GM10847 (cell line): Measurements from ENCODE around the gene DCC.

Experiments used
- POLR2A ChIP-seq: IDR thresholded peaks from 2 replicates; pipeline ENCODE4 v1.6.1; 2011; ENCODE audit not compliant: insufficient read length; ENCODE audit errors: extremely low read depth

The DCC gene

DNA sequence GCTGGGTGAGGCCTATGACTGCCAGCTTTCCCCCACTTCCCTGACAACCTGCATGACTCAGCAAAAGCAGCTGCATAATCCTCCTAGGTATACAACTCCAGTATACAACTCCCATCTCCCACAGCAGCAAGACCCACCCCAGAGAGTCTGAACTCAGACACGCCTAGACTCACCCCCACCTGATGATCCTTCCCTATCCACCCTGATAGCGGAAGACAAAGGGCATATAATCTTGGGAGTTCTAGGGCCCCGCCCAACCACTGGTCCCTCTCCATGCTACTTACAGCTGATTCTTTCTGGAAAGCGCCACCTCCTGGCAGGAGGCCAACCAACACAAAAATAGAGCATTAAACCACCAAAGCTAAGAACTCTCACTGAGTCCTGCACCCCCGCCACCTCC is 296.5 kb downstream of the DCC start:
- no peak for TF ChIP-seq POLR2A

DNA sequence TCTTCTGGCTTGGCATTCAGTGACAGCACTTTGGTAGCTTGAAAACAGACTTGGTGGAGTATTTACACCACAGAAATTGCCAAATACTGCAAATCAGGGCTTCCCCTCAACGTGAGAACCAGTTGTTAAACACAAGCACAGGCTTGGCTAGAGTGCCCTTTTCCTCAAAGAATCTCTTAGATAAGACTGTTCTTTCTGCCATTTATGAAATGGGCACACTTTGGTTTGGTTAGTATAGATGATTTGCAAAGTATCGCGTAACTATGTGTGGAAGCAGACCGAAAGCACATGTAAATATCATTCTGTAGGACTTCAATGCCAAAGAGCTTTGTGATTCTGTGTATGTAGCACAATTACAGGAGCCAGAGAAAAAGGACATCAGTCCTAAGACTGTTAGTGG is 308.2 kb downstream of the DCC start:
- no peak for TF ChIP-seq POLR2A

DNA sequence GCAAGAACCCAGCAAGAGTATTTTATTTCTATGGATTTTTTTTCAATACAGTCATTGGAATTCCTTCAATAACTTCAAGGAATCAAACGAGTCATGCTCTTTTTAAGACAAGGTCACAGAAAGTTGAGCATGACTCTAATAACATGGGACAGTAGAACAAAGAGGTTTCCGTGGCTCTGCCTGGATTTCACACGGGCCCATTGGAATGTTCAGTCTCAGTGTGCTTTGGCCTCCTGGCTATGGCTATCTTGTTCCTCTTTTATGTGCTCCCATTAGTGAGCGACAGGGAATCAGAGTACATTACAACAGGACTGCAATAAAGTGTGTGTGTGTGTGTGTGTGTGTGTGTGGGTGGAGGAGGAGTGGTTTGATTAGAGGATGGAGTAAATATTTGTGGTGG is 312.4 kb downstream of the DCC start:
- TF ChIP-seq POLR2A = no peak

DNA sequence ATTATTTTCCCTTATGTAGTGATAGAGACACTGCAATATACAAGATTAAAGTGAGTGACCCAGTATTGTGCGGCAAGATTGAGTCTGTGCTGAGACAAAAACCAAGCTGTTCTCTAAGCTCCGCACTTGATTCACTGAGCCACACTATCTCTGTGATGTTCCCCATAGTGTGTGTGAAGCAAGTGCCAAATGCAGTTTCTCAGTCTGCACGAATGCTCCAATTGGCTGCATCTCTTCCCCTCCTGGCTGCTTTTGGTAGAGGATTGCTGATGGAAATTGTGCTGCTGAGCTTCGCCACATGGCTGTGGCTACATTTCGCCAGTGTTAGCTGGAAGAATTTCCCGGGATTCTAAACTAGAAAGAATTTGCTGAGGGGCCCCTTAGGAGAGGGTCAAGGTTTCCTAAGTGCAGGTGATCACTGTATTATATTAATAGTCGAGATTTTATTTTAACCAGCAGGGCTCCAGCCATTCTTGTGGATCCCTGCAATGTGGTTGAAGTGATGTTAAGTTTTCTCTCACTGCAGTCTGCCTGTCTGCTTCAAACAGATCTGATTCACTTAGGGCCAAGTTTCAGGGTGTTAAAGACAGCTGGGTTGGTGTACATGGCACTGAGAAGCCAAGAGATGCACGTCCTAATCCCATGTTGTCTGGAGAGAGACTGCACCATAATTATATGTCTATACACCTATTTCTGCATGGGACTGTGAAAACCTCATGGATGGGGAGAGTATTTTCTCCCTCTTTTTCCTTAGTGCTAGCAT is 317.2 kb downstream of the DCC start:
- TF ChIP-seq POLR2A = no peak

DNA sequence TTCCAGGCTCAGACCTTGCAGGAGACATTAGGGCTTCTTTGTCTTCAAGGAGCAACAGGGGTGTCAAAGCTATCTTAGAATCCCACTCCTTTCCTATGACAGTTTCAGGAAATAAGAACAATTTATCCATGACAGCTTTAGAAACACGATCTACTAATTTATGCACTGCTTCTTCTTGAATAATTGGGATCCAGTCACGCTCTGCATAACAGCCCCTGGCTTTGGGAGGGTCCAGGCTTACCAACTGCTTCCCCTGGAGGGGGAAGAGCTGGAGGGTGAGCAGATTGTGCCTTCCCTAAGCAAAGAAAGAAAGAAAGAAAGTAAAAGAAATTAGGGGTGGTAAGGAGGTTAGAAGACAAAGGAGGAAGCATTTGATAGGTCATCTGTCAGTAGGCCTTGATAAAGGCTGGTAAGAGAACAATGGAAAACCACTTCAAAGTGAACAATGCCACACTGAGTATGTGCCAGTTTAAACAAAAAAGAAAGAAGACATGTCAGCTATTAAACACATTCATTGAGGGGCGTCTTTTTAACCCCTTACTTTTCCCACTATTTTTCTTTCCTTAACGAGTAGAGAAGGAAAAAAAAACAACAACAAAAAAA is 327.6 kb downstream of the DCC start:
- TF ChIP-seq POLR2A = no peak

DNA sequence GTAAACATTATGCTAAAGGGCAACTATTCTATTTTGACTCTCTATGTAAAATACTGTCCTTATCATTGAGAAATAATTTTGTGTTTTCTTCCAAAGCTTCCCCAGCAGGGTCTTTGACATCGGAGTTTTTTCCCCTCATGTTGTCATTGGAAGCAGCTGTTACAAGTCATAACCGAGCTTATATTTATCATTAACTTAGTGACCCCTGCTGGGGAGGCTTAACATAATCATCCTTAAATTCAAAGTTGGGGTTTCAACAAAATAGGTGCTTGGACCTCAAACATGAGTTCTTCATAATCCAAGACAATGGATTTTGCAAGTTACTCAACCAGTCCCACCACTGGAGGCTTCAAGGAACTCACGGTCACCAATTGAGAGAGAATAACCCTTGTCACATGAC is 330.9 kb downstream of the DCC start:
- no peak for TF ChIP-seq POLR2A

DNA sequence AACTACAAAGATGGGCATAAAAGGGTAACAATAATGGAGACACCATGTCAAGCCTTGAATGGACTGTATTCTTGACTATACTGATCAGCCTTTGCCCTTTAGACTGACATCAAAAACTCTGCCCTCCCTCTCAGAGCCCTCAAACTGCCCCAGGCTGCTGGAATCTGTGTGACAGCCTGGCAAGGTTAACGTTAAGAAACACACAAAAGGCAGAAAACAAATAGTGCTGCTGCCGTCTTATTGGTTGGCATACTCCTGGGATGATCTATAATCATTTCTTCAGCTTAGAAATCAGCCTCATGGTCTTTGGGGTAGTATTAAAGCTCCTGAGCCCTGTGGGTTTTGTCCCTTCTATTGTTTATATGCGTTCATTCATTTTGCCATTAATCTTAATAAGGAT is 338.0 kb downstream of the DCC start:
- no peak for TF ChIP-seq POLR2A

DNA sequence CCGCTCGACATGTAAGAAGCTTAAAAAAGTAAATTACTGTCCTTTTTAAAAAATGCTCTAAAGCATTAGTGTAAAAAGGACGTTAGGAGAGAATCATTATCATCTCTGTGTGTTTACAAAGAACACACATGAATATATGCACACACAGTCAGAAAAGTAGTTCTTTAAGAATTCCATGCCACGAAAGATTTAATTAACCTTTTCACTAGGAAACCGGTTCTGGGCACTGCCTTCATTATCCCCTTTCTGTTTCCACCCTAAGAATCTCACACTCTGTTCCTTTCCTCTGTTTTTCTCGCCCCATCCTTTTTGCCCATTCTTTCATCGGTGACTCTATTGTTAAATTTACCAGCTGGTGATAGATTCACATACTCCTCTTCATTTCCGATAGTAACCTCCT is 338.6 kb downstream of the DCC start:
- TF ChIP-seq POLR2A = no peak

DNA sequence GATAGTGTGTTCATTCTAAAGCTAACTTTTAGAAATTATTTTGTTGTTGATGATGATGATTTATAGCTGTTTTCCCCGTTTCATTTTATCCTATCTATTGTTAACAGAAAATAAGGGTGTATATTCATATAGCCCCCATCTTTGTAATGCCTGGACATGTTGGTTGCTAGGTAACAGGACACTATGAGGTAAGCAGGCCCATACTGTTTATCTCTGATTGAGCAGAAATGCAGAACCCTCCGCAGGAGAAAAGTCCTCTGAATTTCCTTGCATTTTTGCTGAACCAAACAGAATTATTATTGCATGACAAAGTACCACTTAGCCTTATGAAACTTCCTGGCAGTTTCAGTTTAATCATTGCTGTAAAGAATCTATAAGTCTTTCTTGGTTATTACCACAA is 339.4 kb downstream of the DCC start:
- no peak for TF ChIP-seq POLR2A

DNA sequence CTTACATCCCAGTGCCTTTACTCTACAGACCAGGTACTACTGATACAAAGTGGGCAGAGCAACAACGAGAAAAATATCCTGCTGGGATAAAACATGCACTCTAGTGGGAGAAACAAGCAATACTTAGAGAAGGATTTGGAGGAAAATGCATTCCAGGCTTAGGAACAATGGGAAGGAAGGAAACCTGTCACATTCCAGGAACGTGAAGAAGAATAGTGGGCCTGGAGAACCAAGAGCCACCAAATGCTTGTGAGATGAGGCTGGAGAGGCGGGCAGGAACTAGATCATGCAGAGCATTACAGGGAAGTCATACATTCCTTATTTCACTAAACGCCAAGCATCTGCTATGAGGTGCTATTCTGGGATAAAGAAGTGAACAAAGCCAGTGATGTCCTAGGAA is 342.3 kb downstream of the DCC start:
- no peak for TF ChIP-seq POLR2A

DNA sequence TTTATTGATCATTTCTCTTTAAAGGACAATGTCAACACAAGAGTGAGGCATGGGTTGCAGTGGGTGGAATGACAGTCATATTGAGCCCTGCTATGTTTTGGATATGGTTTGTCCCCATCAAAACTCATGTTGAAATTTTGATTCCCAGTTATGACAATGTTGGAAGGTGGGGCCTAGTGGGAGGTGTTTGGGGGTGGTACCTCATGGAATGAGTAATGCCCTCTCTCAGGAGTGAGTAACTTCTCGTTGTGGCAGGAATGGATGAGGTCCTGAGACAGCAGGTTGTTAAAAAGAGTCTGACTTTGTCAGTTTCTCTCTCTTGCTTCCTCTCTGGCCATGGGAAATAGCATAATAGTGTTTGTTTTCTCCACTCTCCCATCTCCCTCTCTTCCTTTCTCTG is 345.3 kb downstream of the DCC start:
- no peak for TF ChIP-seq POLR2A

DNA sequence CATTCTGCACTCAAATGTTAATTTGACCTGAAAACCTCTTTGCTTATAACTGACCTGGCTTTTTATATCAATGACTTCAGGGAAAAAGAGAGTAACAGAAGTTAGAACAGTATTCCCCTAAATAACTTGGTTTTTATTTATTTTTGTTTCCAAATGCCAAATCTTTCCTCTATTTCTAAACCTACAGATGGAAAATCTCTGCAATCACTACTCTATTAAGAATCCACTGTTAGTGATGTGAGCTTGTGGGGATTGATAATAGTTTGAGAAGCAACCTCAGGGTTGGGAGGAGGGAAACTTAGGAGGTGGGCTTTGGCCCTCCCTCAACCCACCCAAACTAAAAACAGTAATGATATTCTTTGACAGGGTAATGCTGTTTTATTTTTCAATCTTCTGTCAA is 351.8 kb downstream of the DCC start:
- no peak for TF ChIP-seq POLR2A

DNA sequence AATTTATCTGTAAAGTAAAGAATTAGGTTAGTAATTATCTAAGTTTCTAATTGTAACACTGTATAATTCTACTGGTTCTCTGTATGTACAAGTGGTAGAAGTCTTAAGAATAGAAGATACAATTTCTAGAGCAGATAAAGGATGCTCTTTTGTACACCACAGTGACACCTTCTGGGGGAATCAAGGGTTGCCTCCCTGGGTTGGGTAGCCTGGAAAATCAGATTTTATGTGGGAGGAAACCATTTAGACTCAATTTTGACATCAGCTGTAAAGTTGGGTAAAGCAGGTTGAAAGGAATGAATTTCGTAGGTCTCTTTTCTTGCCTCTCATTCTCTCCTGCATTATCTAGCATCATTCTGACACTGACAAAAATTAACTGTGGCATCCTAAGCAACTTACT is 354.8 kb downstream of the DCC start:
- no peak for TF ChIP-seq POLR2A

DNA sequence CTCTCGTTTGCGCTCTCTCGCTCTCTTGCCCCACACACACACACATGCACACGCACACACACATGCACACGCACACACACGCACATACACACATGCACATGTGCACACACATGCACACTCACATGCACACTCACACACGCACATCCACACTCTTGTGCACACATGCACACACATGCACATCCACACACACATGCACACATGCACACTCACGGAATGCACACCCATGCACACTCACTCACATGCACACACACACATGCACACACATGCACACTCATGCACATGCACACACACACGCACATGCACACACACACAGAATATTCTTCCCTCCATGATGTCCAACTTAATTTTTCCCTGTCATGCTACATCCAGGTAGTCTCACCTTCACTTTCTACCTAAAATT is 360.1 kb downstream of the DCC start:
- TF ChIP-seq POLR2A = no peak

DNA sequence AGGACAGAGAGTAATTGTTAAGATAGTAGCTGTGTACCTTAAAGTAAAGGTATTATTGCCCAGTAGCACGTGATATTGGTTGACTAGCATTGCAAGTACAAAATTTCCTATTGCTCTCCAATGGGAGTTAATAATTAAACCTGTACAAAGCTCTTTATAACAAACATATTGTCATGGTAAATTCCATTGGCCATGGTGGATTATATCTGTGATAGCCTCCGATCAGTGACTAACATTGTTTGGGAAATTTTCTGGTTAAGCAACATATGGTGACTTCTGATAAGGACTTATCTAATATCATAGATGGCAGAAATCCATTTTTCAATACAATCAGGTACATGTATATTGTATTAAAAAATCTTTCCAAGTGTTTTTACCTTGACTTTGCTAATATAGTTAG is 360.8 kb downstream of the DCC start:
- TF ChIP-seq POLR2A = no peak

DNA sequence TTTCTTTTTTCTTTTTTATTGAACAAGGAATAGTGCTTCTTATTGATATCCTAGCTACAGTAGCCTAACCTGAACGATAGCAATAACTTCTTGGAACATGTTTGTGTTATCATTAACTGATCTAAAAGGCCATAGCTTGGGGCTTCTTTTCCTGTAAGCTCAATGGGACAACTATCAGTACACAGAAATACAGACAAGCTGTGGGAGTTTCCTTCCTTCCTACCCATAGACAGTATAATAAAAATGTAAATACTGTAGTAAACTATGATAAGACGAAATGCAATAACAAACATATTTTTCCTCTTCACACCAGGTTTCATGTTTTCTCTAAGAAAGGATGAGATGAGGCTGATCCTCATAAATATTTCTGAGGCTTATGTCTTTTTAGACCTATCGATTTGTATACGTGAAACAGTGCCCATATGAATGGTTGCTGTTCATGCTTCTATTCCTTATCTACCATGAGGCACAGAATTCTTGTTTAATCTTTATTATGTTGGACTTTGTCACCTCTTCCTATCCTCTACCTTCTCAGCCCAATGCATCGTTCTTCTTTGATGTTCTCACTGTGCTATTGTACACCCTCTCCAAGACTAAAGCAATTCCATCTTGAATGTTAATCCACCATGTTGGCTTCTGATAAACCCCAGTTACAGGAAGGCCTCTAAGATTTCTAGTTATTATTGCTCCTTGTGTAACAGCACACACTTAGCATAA is 361.4 kb downstream of the DCC start:
- TF ChIP-seq POLR2A = no peak

DNA sequence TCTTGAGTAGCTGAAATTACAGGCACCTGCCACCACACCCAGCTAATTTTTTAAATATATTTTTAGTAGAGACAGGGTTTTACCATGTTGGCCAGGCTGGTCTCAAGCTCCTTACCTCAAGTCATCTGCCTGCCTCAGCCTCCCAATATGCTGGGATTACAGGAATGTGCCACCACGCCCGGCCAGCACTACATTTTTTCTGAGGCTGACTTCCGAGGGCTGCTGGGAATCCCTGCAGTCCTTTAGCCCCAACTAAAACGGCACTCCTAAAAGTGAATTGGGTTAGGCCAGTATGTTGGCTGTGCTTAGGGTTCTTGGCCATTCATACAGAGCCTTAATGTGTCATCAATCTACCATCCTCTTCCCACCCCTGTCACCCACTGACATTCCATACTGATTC is 375.4 kb downstream of the DCC start:
- no peak for TF ChIP-seq POLR2A

DNA sequence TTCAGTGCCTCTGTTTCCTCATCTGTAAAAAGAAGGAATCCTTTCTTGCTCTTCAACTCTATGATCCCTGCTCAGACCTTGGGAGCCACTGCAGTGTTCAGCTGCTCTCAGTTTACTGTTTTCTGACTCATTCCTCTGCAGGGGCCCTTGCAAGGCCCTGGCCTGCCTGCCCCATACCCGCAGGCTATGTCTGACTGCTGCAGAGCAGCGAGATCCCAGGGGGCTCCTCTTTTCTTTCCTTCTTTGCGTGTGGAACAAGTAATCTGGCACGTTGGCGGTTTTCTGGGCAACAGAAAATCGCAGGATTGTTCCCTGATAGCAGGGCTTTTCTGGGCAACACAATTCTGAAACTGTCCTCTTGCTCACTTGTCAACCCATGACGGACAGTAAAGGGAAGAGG is 376.0 kb downstream of the DCC start:
- no peak for TF ChIP-seq POLR2A
